ENCODE data around the gene TBX1.

DNA sequence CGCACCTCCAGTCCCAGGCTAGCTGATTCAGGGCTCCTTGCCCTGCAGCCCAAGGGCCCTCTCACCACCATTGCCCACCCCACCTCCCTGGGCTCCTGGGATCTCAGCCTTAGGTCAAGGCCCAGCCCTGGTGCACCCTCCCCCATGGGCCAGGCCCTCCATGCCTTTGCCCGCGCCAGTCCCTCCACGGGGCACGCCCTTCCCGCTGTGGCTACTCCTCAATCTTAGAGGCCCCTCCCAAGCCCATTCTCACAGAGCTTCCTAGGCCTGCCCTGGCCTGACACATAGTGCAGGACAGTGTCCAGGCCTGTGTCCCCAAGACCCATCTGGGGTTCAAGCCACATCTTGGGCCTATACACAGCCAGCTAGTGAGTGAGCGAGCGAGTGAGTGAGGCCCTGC, 30.4 kb upstream of the TBX1 start:
- TF ChIP-seq, protein P1, sequence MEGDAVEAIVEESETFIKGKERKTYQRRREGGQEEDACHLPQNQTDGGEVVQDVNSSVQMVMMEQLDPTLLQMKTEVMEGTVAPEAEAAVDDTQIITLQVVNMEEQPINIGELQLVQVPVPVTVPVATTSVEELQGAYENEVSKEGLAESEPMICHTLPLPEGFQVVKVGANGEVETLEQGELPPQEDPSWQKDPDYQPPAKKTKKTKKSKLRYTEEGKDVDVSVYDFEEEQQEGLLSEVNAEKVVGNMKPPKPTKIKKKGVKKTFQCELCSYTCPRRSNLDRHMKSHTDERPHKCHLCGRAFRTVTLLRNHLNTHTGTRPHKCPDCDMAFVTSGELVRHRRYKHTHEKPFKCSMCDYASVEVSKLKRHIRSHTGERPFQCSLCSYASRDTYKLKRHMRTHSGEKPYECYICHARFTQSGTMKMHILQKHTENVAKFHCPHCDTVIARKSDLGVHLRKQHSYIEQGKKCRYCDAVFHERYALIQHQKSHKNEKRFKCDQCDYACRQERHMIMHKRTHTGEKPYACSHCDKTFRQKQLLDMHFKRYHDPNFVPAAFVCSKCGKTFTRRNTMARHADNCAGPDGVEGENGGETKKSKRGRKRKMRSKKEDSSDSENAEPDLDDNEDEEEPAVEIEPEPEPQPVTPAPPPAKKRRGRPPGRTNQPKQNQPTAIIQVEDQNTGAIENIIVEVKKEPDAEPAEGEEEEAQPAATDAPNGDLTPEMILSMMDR (conservative IDR thresholded peaks at IDR 0.05), result no peak
- TF ChIP-seq ZFX (IDR thresholded peaks at IDR 0.05), result no peak; the same call in 1 of the 2 replicates
